CD4-positive, alpha-beta T cell treated with Interleukin-15 for 1 hour (primary cell): ENCODE results near the gene HERC5.

Experiments used
- DNase-seq: peaks from one replicate; pipeline ENCODE4 v3.0.0-alpha.2; 2020

Gene HERC5

DNA sequence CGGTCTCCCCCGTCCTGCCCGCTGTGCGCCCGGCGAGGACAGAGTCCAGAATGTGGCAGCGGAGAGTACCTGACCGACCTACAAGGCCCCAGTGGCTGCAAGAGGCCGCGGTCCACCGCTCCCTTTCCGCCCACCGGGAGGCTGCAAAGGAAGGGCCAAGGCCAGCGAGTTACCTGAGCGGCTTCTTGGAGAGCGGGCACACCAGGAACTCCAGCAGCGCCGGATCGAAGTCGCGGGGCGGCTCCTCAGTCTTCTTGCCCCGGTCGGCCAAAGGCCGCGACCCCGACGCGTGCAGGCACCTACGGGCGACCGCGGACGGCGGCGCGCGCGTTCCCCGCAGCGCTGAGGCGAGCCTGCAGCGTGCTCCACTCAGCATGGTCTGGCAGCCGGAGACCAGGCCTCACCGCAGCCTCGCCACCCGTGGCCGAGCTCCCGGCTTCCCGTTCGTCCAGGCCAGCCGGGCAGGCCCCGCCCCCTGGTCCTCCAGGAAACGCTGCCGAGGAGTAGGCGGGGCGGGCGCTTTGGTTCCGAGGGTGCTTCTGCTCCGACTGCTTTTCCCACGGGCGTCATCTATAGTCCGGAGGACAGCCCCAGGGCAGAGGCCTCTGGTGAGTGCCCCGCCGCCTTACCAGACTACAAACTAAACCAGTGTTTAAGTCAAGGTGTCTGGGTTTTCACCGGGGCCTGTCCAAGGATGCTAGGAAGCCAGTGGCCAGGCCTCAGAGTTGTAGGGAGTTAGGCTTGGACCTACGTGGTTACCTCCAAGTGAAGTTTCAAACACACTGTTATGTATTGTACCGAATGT is 66.6 kb downstream of the HERC5 start, which contains the start of gene PYURF:
TSS of gene PYURF (minus strand) at position 452 of the 805 bp plus-strand sequence. CDS start at position 376, 76 bp downstream.
- DNase-seq = peak; percentile 81

- no peak for DNase-seq
These were observed 67.3 kb downstream of the HERC5 start for GRCh38 chr4:88524171-88524570.

- no peak for DNase-seq
These were observed 69.4 kb downstream of the HERC5 start for GRCh38 chr4:88526221-88526815.

GRCh38 chr4:88527787-88528186 is 70.9 kb downstream of the HERC5 start:
- DNase-seq = no peak

DNA sequence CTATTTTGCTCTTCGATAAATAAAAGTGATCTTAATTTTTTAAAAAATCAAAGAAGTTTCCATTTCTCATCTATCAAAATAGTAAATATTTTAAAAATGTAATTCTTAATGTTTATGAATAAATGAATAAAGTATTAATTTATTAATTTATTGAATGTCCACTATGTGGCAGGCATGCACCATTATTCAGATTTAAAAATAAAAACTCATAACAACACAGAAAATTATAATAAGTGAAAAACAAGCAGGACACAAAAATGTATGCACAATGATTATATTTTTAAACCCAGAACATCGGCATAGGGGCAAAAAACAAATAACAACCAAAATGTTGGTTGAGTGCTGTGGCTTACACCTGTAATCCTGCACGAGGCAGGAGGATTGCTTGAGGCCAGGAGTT is 71.9 kb downstream of the HERC5 start:
- DNase-seq = no peak

DNA sequence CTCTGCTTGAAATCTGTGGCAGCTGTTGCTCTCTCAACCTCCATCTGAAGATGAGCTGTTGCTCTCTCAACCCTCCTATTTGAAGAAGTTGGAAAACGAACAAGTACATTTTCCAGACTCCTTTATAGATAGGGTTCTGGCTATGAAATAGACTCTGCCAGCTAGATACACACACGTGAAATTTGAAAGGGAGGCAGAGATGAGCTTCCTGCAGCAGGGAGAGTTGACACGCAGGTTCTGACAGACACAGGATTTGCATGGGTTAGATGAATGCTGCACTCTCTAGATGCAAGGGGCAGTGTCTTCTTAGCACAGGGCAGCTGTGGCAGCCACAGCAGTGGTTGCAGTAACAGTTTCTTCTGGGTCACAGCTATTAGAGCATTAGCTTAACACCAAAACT is 74.6 kb downstream of the HERC5 start:
- no peak for DNase-seq

DNA sequence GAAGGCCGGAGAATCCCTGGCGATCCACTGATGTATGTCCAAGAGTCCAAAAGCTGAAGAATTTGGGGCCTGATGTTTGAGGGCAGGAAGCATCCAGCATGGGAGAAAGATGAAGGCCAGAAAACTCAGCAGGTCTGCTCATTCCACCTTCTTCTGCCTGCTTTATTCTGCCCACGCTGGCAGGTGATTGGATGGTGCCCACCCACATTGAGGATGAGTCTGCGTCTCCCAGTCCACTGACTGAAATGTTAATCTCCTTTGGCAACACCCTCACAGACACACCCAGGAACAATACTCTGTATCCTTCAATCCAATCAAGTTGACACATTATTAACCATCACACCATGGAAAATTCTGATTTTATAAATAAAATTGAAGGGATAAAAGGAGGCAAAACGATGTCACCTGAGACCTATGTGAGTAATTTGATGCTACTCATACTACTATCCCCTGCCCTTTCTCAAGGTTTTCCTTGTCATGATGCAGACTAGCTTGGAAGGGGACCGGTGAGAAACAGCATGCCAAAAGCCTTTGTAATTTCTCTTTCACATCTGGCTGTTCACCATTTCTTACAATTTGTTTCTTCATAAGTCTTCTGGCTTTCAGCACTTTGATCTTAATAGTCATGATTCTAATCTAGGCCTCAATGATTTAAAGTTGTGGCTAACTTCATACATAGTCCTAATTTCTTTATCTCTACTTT is 76.3 kb downstream of the HERC5 start:
- DNase-seq = no peak

DNA sequence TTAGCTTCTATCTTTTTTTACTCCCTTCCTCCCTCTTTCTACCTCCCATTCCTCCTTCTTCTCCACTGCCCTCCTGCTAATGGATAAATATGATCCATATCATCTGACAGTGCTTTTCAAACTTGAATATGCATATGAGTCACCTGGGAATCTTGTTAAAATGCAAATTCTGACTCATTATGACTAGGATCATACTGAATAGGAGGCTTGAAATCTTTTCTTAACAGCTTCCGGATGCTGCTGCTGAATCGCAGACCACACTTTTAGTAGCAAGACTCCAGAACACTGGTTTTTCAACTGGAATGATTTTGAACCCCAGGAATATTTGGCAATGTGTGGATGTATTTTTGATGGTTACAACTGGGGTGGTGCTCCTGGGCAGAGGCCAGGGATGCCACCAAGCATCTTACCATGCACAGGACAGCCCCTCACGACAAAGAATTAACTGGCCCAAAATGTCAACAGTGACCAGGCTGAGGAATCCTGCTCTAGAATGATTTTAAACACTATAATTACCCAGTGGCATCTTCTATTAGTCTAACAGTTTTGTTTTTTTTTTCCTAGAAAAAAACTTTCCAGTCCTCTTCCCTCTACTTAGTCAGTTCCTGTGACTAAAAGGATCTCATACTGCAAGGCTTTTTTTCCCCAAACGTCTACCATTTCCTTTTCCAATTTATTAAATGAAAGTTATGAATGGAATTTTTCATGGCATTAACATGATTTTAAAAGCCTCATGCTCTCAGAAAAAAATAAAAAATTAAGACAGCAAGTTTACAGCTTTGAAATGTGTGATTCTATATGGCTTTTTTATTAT is 77.2 kb downstream of the HERC5 start:
- no peak for DNase-seq

DNA sequence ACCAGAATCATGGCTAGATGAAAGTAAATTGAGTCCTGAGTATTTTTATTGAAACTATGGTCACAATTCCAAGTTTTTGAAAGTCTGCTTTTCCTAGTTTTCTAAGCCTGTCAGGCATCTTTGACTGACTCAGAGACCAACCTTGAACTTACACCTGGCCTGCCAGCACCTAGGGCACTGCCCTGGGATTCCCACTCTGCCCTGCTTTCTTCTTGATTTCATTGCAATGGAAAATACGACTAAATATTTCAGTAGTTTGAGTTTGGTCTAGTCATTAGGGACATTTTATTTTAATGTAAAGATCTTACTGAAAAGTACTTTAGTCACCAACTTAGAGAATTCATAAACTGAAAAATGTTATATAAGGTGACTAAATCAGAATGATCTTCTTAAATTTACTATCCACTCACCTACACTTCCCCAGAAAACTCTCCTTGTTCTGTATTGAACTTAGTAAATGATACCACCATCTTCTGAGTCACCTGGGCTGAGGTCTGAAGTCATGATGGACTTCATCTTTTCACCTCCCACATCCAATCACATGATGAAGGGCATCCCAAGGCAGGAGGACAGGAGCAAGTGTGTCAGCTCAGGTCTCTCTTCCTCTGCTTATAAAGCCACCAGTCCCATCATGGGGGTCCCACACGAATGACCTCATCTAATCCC is 78.3 kb downstream of the HERC5 start:
- no peak for DNase-seq

DNA sequence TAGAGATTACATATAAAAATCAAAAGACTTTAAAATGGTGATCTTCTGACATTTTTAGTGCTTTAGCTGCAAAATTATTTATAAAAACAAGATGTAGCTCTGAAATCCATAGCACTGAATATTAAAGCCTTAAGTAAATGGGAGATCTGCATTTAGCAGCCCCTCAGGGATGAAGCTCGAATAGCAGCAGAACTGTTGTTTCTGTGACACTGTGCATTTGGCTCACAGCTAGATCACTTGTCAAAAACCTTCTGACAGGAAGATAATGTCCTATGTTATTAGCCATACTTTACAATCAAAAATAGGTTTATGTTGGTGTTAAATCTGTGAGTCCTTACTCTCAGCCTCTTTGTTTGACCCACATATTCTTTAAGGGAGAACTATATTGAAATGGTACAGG is 80.8 kb downstream of the HERC5 start:
- no peak for DNase-seq

- DNase-seq = peak; percentile 67
These were observed 82.6 kb downstream of the HERC5 start for GRCh38 chr4:88539322-88540068.

DNA sequence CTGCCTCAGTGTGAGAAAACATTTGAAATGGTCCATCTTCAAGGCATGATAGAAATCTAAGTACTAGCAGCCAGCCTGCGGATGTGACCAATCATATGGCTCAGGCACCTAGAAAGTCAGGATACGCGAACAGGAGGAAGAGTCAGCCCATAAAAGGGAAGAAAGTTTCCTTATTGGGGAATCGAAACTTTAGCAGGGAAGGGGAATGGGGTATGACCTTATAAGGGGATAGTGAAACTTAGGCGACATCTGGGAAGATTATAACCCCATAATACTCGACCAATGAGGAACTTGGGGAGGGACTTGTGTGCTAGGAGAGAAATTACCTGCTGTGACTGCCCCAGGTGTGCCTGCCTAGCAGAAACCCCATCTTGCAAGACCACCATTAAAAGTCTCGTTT is 92.9 kb downstream of the HERC5 start:
- no peak for DNase-seq
